ENCODE data around the gene TCEAL5.
"Not testable (repeated sequence)": the region's sequence is repeated elsewhere in the genome, so short reads cannot be mapped to it uniquely, and the experiment has no call there.

The TCEAL5 gene, protein sequence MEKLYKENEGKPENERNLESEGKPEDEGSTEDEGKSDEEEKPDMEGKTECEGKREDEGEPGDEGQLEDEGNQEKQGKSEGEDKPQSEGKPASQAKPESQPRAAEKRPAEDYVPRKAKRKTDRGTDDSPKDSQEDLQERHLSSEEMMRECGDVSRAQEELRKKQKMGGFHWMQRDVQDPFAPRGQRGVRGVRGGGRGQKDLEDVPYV

DNA sequence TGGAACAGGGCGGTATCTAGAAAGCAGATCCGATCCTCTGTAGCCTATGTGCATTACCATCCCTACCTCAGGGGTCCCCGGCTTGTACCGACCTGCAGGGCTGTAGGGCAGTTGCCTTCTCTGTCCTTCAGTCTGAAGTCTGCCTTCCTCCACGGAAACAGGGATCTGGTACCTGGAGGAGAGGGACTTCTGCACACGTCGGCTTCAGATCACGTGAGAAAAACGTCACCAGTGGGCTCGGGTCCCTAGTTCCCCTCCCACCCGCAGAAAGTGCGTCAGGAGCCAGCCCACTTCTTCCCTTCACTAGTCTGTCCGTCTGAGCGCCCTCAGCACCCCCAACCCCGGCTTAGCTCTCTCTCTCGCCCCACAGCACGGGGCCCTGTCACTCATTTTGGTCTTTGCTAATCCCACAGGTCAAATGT lies at the start of gene TCEAL5:
Gene TCEAL5 (minus strand): TSS at position 170 of the 422 bp plus-strand sequence. CDS start 2,187 bp downstream, outside the sequence.
- DNase-seq = no peak

DNA sequence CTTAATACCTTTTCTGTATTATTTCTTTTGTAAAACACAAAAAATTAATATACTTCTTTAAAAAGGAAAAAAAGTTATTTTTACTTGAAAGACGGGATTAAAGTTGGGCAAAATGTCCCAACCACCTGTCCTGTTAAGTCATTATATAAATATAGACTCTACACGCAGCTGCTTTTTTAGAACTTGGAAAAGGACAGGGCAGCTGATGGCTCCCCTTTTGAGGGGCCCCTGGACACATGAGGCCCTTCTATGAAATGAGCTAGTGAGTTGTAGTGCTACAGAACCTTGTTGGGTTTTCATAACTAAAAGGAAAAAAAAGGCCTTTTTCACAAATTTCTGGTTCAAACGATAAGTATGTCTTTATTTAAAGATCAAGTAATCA lies 34.8 kb upstream of the TCEAL5 start:
- DNase-seq = no peak

DNA sequence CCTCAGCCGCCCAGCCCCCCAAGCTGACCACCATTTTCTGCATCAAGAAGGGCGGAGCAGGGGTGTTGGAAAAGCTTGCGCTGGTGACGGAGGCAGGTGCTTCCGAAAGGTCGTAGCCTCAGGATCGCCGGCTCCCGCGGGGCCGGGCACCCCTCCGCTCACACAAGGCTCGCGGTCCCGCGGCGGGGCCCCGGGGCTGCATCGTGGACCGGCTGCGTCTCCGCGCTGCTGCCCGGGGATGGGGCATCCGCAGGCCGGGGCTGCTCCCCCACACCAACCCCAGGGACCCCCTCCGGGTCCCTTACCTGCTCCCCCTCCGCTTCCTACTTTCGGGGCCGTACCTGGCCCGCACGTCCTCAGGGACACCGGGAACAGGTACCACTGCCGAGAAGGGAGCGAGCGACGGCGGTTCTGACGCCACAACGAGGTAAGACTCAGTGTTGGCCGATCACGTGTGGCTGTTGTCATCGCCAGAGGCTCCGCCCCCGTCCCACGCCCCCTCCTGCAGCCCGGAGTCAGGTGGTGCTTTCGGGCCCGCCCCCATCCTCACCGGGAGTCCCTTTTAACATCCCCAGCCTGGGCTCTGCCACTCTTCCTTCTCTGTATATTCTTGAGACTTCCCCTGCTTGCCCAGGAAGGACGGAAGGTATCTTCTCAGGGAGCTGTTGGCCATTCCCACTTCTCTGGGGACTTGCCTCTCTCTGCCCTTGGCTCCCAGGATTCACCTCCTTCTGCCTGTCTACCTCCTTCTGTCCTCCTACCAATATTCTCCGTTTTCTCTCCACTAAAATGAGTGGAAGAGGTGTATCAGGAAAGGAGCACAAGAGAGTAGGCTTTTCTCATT lies 34.2 kb upstream of the TCEAL5 start, which contains the start of gene BEX2:
Gene BEX2 (minus strand): TSS at position 436 of the 844 bp plus-strand sequence. CDS start 1,014 bp downstream, outside the sequence.
- DNase-seq = peak; percentile 87 to 88

DNA sequence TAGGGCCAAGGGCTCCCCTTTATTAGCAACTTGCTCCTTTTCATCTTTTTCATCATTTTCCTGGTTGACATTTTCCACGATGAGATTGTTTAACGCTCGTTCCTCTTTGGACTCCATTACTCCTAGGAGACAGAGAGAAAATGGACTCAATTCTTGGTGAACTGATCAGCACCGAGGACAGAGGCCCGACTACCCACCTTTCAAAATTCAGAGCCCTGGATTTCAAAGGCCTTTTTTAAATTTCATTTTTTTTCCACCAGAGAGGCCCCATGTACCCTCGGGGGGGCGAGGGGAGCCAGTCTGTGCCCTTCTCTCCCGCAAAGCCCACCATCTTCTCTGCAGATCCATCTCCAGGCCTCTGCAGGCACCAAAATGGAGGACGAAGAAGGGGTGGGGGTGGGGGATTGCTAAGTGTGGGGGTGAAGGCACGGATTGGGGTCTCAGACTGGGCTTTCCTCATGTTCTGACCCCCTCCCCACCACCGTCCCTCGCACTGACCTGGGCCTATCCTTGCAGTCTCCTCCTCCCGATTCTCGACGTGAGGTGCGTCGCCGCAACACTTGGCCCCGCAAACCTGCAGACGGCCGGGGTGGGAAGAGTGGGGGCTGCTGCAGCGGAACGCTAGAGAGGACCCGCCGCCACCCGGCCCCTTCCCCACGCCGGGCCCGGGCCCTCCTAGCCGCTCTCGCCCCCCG lies 33.5 kb upstream of the TCEAL5 start:
- no peak for DNase-seq

DNA sequence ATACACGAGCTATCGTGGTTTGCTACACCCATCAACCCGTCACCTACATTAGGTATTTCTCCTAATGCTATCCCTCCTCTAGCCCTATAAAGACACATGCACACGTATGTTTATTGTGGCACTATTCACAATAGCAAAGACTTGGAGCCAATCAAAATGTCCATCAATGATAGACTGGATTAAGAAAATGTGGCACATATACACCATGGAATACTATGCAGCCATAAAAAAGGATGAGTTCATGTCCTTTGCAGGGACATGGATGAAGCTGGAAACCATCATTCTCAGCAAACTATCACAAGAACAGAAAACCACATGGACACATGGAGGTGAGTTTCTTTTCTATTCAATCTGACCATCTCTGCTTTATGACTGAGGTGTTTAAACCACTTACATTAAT lies 29.1 kb upstream of the TCEAL5 start:
- not testable (repeated sequence) for DNase-seq

DNA sequence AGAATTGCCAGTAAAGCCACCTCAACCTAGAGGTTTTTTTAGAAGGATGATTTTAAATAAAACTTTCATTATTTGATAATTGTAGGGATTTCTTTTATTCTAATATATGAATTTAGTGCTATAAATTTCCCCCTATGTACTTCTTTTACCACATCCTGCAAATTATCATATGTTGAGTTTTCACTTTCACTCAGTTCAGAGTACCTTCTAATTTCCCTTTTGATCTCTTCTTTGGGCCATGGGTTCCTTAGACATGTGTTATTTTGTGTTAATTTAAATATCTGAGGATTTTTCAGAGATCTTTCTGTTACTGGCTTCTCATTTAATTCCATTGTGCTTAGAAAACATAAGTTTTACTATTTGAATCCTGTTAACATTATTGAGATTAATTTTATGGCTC lies 28.2 kb upstream of the TCEAL5 start:
- DNase-seq = no peak

DNA sequence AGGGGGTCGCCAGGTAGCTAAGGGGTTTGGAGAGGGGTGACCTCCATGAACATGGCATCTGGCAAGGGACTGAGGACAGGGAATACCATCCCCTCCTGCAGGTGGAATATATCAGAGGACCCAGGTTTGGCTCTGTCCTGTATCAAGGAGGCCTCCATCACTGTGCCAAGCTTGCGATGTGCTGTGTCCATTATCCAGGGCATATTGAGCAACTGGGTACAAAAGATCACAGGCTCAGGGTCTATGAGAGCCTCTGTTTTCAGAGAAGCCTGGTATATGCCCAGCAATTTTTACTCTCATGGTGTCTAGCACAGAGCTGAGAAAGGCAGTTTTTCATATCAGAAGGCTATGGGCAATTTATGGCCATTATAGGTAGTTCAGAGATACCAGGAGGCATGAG lies 16.6 kb upstream of the TCEAL5 start:
- no peak for DNase-seq

DNA sequence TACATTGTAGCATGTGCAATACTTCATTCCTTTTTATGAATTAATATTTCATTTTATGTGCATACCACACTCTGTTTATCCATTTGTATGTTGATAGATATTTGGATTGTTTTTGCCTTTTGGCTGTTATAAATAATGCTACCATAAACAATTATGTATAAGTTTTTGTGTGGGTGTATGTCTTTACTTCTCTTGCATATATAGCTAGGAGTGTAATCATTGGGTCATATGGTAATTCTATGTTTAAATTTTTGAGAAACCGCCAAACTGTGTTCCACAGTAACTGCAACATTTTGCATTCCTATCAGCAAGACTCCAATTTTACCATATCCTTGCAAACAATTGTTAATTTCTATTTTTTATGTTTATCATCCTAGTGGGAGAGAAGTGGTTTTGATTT lies 3.1 kb upstream of the TCEAL5 start:
- no peak for DNase-seq

DNA sequence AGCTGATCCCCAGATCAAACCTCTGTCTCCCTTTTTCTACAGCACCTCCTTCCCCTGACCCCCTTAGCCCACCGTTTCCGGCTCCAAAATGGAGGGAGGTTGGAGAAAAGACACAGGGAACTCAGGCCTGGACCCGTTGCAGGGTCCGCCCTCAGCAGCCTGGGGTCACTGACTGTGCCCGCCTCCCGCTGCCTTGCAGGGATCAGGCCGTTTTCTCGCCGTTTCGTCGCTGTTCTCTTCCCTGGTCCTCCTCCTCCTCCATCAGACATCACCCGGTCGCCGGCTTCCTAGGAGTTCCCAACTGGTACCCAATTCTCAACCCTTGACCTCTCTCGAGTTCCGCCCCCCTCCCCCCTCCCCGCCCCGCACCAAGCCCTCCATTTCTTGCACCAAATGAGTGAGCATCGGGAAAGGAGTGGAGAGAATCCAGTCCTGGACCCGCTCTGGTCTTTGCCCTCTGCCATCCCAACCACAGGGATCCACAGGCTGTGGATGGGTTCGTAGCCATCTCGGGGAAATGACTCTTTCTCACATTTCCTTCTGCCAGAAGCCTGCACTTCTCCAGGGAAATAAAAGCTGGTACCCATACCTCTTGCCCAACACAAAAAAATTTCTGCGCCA lies 493 bp downstream of the TCEAL5 start:
- DNase-seq = no peak

DNA sequence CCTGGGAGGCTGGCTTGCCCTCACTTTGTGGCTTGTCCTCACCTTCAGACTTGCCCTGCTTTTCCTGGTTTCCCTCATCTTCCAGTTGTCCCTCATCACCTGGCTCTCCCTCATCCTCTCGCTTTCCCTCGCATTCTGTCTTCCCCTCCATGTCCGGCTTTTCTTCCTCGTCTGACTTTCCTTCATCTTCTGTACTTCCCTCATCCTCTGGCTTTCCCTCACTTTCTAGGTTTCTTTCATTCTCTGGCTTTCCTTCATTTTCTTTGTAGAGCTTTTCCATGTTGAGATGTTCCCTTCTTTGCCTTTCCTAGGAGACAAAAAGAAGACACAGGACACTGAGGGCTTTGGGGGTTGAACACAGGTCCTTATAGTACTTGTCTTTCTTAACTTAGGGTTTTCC lies 2.3 kb downstream of the TCEAL5 start:
- no peak for DNase-seq

DNA sequence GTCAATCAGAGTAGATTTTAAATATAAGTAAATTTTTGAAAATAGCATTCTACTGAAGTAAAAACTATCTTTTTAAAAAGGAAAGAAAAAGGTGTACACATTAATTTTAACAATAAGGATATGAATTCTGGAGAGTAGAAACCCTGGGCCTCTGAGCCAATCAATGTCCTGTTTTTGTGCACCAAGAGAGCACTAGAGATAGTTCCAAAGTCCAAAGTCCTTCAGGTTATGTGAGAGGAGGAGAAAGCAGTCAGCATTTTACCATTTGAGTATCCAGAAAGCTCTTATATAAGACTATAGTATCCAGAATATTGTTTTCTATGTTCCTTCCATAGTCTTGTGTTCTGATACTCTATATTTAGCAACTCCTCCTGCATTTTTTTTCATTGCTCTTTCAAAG lies 18.3 kb downstream of the TCEAL5 start:
- DNase-seq = no peak

DNA sequence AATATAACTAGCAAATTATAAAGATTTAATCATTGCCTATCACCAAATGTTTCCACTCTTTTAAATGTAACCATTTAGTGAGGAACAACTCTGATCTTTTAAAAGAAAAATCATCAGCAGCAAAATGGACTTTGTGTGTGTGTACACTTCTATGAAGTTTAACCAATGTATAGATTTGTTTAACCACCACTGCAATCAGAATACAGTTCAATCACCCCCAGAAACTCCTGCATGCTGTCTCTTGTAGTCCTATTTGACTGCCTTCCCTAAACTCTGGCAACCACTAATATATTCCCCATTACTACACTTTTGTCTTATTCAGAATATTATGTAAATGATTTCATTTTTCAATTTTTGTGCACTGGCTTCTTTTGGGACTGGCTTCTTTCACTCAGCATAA lies 19.9 kb downstream of the TCEAL5 start:
- no peak for DNase-seq

DNA sequence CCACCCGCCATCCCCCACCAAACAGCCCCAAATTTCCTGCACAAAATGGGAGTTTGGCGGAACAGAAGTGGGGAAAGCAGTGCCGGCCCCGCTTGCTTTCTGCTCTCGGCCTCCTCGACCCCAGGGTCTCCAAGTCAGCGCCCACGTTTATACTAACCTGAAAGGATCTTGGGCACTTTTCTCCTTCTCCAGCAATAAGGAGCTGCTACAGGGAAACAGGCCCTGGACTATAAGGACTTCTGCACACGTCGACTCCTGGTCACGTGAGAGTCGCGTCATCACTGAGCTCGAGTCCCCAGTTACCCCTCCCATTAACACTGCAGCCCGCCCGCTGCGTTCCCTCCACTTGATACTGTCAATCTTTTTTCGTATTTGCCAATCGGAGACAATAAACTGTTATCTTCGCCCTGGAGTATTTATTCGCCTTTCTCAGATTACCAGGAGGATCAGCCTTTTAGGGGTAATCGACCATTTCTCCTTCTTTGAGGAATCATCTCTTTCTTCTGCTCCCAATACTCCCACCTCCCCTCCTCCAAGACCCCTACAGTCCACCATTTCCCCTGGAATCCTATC lies 21.5 kb downstream of the TCEAL5 start, which contains the start of gene TCEAL8:
Gene TCEAL8 (minus strand): TSS at position 235 of the 573 bp plus-strand sequence. CDS start 1,176 bp downstream, outside the sequence.
- DNase-seq = peak; percentile 64 to 66

DNA sequence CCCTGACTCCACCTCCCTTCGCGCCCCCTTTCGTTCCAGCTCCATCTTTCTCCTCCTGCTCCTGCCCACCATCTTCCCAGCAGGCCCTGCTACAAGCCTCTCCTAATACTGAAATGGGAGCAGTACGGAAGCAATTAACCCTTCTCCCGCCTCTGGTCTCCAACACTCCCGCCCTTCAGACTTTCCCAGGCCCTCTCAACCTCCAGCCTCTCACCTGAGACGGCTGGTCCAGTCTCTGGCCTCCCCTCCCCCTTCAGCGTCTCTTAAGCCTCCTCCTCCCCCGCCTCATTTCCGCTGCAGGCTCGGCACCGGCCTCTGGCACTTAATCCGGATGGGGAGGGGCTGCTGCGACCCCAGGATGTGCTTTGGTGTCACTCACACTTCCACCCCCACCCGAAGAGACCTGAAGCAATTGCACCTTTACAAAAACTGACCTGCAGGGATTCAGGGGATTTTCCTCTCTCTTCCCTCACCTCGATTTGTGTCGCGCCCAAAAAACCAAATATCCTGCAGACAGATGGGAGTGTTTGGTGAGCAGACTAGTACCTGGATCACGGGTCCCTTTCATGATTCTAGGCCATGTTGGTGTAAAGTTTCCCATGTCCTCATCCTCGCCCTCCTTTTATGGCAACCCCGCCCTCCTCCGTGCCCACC lies 22.3 kb downstream of the TCEAL5 start:
- peak; percentile 27 to 36 for DNase-seq

DNA sequence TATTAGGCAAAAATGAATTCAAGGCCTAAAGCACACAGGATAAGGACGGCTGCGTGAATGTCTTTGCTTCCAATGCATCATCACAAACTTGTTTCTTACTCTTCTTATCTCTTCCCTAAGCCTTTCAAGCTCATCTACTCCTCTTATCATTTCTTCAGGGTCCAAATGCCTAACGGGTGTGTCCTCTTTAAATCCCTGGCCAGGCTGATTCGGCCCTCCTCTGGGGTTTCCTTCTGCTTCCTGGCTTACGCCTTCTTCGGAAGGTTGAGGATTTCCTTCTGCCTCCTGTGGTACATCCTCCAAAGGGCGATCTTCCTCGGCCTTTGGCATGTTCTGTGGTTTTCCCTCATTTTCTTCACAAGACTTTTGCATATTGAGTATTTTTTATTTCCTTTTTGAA lies 22.9 kb downstream of the TCEAL5 start:
- DNase-seq = no peak

DNA sequence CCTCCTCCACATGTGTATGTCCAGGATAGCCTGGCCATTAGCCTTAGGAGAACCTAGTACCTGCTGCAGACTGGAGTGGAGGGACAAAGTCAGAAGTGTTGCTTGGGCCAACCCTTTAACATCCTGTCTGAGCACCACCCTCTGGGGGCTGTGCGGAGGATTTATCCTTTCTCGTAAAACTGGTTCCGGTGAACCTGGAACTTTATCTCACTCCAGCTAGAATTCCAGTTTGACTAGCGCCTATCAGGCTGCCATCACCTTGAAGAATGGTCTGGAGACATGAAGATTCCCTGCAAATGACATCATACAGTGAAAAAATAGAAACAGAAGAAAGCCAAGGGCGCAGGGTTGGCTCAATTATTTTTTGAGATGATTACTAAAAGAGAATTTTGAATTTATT lies 25.6 kb downstream of the TCEAL5 start:
- no peak for DNase-seq

DNA sequence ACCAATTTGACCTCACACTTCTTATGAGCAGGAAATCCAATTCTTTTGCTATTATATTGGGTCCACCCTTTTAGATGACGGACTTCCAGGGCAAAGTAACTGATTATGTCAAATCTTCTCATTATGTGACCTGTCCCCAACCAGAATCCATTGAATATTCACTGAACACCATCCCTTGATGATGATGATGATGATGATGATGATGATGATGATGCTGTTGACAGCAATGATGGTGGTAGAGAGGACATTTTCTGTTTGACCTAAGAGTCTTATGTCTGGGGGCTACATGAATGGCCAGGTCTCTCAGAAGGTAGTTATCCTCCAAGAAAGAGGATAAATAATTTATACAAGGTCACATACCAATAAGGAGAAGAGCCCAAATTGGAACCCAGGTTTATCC lies 26.7 kb downstream of the TCEAL5 start:
- DNase-seq = no peak

DNA sequence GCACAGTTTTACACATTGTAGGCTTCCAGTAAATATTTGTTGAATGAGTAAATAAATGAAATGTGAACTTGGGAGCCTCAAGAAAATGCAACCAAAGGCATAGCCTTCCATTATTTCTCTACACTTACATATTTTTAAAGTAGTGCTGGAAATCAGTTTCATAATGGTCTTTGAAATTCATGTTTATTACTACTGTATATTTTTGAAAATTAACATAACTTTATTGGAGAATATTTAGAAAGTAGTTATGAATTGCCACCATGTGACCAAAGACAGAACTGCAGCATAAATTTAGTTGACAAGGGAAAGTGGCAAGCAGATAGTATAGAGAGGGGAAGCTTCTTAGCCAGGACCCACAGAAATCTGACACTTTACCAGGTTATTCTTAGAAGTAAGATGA lies 28.0 kb downstream of the TCEAL5 start:
- DNase-seq = peak in 1 of 2 donors; percentile 32

DNA sequence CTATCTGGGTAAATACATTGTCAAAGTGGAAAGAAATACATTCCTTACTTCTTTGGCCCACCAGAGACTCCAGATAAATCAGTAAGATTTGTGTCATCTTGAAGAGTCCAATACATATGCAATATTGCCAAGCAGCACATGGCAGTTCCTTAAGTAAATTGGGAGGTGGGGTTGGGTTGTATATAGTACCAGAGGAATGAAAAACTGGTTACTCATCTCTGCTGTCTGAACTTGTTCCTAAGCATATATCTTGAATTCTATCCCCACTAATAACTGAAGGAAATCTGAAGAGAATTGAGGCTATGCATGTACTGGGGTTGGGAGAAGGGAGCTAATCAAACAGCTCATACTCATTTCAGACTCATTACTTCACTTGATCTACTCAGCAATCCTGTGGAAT lies 36.4 kb downstream of the TCEAL5 start:
- no peak for DNase-seq

DNA sequence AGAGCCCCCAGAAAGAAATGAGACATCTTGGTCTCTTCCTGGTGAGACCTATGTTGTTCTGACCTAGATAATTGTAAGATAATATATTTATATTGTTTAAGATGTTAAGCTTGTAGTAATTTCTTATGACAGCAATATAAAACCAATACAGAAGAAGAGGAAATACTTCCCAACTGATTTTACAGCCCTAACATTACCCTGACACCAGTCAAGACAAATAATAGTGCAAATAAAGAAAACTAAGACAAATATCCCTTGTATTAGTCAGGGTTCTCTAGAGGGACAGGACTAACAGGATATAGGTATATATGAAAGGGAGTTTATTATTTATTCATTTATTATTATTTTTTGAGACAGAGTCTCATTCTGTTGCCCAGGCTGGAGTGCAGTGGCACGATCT lies 40.3 kb downstream of the TCEAL5 start:
- DNase-seq = no peak

DNA sequence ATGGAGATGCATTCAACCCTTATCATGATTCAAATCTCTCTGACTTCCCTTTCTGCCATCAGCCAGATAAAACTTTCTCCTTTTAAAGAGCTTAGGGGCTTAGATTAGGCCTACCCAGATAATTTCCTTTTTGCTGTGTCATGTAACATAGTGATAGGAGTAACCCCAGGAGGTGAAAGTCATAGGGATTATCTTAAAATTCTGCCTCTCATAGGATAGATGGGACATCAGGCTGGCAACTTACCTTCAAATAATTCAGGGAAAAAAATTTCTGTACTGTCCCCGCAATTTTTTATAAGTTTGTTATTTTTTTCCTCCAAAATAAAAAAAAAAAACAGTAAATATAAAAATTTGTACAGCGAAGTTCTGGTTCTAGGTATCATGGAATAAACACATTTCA lies 40.9 kb downstream of the TCEAL5 start:
- not testable (repeated sequence) for DNase-seq

DNA sequence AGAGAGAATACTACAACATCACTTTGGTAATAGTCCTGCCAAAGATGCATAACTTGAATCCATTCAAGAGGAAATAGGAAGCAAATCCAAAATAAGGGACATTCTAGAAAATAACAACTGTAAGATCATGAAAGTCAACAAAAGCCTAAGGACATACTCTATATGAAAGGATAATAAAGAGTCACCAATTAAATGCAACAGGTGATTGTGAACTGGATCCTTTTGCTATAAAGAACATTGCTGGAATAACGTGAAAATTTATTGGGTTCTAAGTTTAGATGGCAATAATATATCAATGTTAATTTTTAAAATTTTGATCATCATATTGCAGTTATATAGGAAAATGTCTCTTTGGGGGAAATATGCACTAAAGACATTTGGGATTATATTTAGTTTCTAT lies 41.7 kb downstream of the TCEAL5 start:
- no peak for DNase-seq
